ENCODE results near the gene CLTC. TPM values are rescaled to one million over a fixed set of nuclear protein-coding genes. Genes with fewer than 3 reads are reported as not detected.

Gene CLTC
- total RNA-seq, 4 donors from 2014 or later = 140 to 203 (median 172) TPM

GRCh38 chr17:59671386-59671785, 51.7 kb downstream of the CLTC start:
- ATAC-seq = no peak
- Histone ChIP-seq H3K36me3 (peaks cover 0 to 95% of the 10 kb centered on the region in 2 donors), H3K27ac (no peak overlapping the region), H3K4me3 (no peak overlapping the region), H3K27me3 (no peaks in the 10 kb centered on the region), H3K4me1 (peaks cover 0 to 6% of the 10 kb centered on the region in 2 donors), H3K9me3 (no peaks in the 10 kb centered on the region)
- in situ Hi-C loops (cut with MboI; ENCODE audit: low sequenced_read_pairs in 4 of 4) = loop anchor here in 2 of 4 donors (25.0 kb wide), 2 partner anchors 391 to 516 kb away; no protein-coding TSS in a partner anchor
- TF ChIP-seq POLR2A (IDR thresholded peaks at IDR 0.05) (no peak), CTCF (IDR thresholded peaks at IDR 0.05 in 4 of 5, conservative IDR thresholded peaks at IDR 0.05 in 1 of 5) (no peak)
- no peak for DNase-seq
- intact Hi-C loops (cut with DNase I; ENCODE audit: low total_unique reads) = no loop called here

GRCh38 chr17:59675231-59675630, 55.5 kb downstream of the CLTC start:
- Histone ChIP-seq H3K4me1 (no peaks in the 10 kb centered on the region), H3K27ac (no peak overlapping the region), H3K4me3 (no peak overlapping the region), H3K9me3 (no peaks in the 10 kb centered on the region), H3K27me3 (no peaks in the 10 kb centered on the region), H3K36me3 (peaks cover 0 to 97% of the 10 kb centered on the region in 2 donors)
- intact Hi-C loops (cut with DNase I; ENCODE audit: low total_unique reads) (no loop called here), in situ Hi-C loops (cut with MboI; ENCODE audit: low sequenced_read_pairs in 4 of 4) (loop anchor here in 1 of 4 donors (25.0 kb wide), 1 partner anchor 387 kb away; no protein-coding TSS in a partner anchor)
- DNase-seq = no peak
- no peak for TF ChIP-seq CTCF (IDR thresholded peaks at IDR 0.05 in 4 of 5, conservative IDR thresholded peaks at IDR 0.05 in 1 of 5)
- ATAC-seq = no peak

GRCh38 chr17:59676716-59677115, 57.0 kb downstream of the CLTC start:
- H3K36me3 ChIP-seq = peaks cover 0 to 97% of the 10 kb centered on the region in 2 donors
- intact Hi-C loops (cut with DNase I; ENCODE audit: low total_unique reads) (no loop called here), in situ Hi-C loops (cut with MboI; ENCODE audit: low sequenced_read_pairs in 4 of 4) (loop anchor here in 1 of 4 donors (25.0 kb wide), 1 partner anchor 386 kb away; no protein-coding TSS in a partner anchor)
- H3K27me3 ChIP-seq = no peaks in the 10 kb centered on the region
- no peaks in the 10 kb centered on the region for H3K9me3 ChIP-seq
- no peak overlapping the region for H3K27ac ChIP-seq
- no peak for DNase-seq
- ATAC-seq = no peak
- no peaks in the 10 kb centered on the region for H3K4me1 ChIP-seq
- no peak for TF ChIP-seq CTCF (IDR thresholded peaks at IDR 0.05 in 4 of 5, conservative IDR thresholded peaks at IDR 0.05 in 1 of 5)
- H3K4me3 ChIP-seq = no peak overlapping the region

GRCh38 chr17:59678918-59679317, 59.2 kb downstream of the CLTC start:
- in situ Hi-C loops (cut with MboI; ENCODE audit: low sequenced_read_pairs in 4 of 4) = loop anchor here in 1 of 4 donors (25.0 kb wide), 1 partner anchor 383 kb away; no protein-coding TSS in a partner anchor
- no peak for DNase-seq
- Histone ChIP-seq H3K9me3 (no peaks in the 10 kb centered on the region), H3K27me3 (no peaks in the 10 kb centered on the region), H3K27ac (no peak overlapping the region), H3K4me3 (no peak overlapping the region), H3K36me3 (peaks cover 6 to 100% of the 10 kb centered on the region in 2 donors), H3K4me1 (no peaks in the 10 kb centered on the region)
- ATAC-seq = no peak
- TF ChIP-seq CTCF (IDR thresholded peaks at IDR 0.05 in 4 of 5, conservative IDR thresholded peaks at IDR 0.05 in 1 of 5) = no peak
- TF ChIP-seq POLR2A (IDR thresholded peaks at IDR 0.05) = no peak
- intact Hi-C loops (cut with DNase I; ENCODE audit: low total_unique reads) = no loop called here

GRCh38 chr17:59680314-59680713, 60.6 kb downstream of the CLTC start:
- Histone ChIP-seq H3K4me3 (no peak overlapping the region), H3K9me3 (no peaks in the 10 kb centered on the region), H3K27me3 (no peaks in the 10 kb centered on the region), H3K36me3 (peaks cover 6 to 100% of the 10 kb centered on the region in 2 donors), H3K27ac (no peak overlapping the region), H3K4me1 (no peaks in the 10 kb centered on the region)
- intact Hi-C loops (cut with DNase I; ENCODE audit: low total_unique reads) (no loop called here), in situ Hi-C loops (cut with MboI; ENCODE audit: low sequenced_read_pairs in 4 of 4) (loop anchor here in 1 of 4 donors (25.0 kb wide), 1 partner anchor 382 kb away; no protein-coding TSS in a partner anchor)
- TF ChIP-seq CTCF (IDR thresholded peaks at IDR 0.05 in 4 of 5, conservative IDR thresholded peaks at IDR 0.05 in 1 of 5) (no peak), POLR2A (IDR thresholded peaks at IDR 0.05) (no peak)
- DNase-seq (no peak), ATAC-seq (no peak)

Data from gastrocnemius medialis (tissue), 4 donors.